ENCODE data around the gene ERBB2.
A peak's percentile ranks its signal among the peaks of the same experiment; 100 is the strongest.
"Not testable (repeated sequence)": the region's sequence is repeated elsewhere in the genome, so short reads cannot be mapped to it uniquely, and the experiment has no call there.

The ERBB2 gene

DNA sequence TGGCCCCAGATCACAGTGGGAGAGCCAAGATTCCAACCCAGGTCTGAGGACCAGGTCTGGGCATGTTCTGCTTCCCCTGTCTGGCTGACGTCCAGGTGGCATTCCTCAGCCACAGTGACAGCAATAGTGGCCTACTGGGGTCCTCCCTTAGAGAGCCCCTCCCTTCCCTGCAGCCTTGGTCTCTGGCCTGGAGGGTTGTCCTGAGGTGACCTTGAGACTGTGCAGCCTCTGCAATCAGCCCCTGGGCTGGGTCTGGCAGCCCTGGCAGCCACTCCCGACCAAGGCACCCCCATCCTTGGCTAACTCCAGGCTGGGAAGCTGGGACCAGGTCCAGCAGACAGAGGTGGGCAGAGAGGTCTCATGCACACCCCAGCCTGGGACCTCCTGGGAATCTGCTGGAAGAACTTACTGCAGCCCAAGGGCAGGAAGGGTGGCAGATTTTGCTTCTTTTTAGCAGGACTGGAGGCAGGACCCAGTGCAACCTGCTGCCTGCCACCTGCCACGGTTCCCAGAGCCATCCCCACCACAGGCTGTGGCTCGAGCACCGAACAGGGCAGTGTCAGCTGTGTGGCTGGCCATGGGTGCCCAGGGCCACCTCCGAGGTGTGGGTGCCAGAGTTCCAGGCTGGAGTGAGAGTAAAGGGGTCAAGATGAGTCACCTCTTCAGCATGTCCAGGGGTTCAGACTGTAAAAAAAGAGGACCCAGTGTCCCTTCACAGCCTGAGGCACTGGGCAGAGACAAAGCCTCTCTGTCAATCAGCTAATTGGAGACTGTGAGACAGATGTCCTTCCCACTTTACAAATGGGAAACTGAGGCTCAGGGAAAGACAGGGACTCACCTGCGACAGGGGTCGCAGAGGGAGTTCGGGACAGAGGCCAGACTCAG is 50.5 kb downstream of the ERBB2 start:
- no peak for DNase-seq

DNA sequence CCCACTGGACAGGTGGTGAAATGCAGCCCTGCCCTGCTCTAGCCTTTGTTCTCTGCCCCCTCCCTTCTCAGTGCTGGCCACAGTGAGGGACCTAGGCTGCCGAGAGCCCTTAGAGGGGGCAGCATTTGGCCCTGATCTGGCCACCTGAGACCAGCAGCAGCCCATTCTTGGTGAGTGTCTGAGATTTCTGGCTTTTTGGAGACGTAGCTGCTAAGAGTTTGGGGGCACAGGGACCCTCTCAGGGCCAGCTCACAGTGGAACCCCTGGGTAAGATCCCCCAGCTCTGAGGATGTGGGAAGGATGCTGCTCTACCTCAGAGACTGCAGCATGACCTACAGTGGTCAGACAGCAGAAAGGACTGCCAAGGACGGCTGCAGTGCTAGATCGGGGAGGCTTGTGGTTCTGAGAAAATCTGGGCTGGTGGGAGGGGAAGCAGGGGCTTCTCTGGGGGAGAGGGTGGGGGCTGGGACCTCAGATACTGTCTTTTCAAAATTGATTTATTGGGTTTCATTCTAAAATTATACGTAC is 51.2 kb downstream of the ERBB2 start:
- DNase-seq: no peak

DNA sequence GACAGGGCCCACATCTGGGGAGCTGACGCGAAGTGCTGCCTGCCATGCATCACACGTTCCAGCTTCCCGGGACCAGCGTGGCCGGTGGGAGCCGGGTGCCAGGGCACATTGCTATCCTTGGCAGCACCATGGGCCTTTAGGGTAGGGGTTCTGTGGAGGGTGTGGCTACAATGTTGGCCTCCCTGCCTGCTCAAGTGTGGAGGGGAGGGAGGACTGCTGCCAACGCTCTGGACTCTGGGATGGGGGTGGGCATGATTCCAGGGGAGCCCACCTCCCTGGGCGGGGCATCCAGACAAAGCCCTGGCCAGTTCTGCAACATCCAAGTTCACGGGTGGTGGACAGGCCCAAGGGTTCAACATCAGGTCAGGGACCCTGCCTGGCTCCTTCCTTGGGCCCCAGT is 51.8 kb downstream of the ERBB2 start:
- no peak for DNase-seq

DNA sequence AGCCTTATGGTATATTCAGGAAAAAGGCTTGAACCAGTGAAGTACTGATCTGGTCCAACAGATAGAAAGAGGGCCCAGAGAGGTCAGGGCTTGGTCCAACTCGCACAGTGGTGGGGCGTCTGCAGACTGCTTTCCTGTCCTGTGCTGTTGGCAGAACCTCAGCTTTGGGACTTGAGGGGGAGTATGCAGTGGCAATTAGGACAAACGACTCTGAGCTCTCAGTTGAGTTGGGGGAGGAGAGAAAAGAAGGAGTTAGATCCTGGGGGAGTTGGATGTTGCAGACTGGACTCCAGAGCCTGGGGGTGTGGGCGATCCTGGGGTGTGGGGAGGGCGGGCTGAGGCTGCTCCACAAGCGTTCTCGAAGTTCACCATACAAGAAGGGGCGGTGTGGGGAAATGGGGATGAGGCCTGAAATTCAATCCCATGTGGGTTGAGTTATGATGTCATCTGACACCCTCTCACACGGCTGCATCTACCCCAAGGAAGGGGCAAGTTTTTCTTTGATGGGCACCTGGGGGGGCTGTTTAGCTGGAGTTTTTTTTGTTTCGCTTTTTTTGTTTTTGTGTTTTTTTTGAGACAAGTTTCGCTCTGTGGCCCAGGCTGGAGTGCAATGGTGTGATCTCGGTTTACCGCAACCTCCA is 52.5 kb downstream of the ERBB2 start:
- DNase-seq: no peak

DNA sequence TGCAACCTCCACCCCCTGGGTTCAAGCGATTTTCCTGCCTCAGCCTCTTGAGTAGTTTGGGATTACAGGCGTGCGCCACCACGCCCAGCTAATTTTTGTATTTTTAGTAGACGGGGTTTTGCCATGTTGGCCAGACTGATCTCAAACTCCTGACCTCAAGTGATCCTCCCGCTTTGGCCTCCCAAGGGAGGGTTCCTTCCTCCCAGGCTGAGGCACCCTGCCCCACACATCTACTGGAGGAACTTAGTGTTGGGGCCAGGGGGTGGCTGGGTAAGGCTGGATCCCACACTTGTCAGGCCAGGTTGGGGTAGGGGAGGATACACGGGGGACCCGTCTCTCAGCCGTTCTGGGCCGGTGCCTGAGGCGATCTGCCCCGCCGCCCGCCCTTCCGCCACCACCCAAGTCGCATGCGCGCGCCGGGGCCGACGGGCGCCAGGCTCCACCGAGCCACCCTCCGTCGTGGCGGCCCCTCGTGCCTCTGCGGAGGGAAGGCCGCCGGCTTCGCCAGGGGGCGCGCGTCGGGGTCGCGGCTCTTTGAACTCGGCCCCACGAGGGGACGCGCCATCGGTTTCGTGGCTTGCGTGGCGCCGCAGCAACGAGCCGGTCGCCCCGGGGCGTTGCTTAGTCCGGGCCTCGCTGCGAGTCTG is 53.8 kb downstream of the ERBB2 start:
- DNase-seq: peak; percentile 59

DNA sequence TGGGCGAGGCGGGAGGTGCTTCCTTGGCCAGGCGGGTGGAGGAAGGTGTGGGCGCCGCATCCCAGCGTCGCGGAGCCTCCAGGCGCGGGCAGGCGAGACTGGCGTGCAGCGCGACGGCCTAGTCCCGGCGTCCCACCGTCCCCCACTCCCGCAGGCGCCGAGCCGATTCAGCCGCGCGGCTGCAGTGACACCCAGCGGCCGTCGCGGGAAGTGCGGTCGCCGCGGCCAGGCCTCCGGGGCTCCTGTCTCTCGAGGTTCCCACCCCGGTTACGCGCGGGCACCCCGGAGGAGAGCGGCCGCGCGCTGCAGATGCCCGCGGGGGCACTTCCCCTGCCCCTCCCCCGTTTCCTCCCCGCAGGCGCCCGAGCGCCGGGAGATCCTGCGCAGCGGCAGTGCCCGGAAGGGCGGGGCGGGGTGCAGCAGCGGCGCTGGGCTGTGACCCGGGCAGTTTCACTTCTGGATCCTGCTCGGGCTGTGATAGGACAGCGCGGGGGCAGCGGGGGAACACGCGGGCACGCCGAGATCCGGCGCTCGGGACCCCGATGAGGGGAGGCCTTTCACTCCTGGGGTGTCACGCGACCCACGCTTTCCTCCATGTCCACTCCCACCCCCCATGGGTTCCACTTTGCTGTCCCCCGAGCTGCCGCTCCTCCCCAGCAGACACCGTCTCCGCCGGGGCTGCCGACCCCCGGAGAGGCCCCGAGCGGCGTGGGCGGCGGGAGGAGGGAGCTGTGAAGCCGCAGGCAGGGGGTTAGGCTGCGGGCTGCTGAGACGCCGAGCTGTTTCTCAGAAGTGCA is 54.5 kb downstream of the ERBB2 start:
- peak; percentile 75 for DNase-seq

DNA sequence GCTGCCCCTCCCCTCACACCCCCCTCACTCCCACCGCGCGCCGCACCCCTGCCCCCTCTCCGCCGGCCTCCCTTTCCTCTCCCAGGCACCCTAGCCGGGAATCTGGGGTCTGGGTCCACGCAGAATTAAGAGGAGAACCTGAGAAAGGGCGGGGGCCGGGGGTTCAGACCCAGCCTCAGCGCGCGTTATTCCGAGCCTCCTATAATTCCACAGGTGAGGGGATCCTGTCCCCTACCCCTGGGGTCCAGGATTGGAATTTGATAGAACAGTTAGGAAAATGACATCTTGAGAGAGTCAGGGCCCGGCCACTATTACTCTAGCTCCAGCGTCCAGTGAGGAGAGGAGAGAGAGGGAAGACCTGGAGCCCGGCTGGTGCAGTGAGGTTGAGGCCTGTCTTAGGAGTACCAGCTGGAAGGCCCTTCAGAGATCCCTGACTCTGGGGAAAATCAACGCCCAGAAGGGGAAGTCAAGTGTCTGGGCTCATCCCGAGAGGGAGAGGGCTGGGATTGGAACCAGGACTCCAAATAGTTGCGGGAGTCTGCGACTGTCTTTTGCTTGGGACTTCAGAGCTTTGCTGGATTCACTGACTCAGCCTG is 55.2 kb downstream of the ERBB2 start:
- no peak for DNase-seq

DNA sequence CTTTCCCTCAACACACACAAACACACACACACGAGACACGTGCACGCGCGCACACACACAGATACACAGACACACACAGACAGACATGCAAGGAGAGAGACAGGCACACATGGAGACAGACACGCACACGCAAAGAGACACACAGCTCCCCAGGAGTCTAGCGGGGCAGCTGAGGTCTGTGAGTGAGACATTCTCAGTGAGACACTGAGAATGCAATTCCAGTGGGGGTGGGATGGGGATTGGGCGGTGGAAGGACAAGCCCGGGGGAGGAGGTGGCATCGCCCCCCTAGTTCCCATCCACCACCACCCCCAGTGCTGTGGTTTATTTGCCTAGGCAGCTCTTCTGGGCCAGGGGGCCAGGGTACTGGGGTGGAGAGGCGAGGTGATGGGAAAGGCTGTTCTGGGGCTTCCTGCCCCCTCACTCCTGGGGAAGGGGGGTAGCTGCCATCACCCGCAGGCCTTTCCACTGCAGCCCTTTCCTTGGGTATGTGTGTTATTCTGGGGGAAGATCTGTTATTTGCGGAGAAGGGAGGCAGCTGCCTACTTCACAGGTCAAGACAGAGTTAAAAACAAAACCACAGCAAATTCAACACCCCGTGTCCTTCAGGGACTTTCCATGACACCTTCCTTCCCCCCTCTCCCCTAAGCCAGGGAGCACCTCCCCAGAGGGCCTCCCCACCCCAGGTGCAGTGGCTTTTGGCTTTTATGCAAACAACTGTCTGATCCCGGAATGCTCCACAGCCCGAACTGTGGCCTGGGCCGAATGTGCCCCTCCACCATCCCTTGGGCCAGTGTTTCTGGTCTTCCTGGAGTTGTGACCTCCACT is 55.9 kb downstream of the ERBB2 start:
- no peak for DNase-seq

DNA sequence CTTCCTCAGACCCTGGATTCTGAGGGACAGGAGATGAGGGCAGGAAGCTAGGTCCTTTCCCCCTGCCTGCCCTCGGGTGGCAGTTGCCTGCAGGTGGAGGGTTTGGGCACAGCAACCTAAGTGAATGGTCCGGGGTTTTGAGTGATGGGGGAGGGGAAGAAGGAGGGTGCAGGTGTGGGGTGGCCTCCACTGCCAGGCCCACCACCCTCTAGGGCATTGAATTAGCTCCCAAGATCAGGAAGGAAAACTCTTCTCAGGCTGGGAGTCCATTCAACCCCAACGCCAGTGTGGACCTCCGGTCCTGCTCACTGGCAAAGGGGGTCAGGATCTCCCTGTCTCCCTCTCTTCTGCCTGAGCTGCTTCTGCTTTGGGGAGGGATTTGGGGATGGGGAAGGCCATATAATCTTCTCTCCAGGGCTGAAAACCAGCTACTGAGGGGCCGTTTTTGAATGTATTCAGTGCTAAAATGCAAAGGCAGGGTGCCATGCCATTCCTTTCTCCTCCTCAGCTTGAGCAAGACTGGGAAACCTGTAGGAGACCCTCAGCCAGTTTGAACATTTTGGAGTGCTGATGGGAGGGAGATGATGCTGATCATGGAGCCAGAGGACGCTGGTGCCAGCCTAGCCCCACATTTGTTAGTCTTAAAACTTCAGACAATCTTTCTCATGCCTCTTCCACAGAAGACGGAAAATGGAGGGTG is 56.7 kb downstream of the ERBB2 start:
- no peak for DNase-seq

DNA sequence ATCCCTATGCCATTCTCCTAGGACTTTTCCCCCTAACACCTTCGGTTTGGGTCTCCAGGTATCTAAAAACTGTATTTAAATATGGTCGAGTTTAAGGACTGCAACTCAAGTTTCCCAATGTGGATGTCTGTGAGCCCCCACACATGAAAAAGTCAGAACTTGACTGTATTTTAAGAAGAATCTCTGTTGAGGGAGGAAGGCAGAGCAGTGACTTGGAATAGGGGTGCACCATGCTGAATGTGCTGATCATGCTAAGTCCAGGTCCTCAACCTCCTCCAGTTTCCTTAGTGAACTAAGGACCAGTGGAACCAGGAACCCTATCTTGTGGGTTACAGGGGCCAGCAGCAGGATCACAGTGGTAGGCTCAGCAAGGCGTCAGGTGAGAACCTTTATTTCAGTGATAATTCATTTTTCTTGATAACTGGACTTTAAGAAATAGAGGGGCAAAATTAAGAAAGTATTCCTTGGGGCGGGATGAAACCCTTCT is 57.4 kb downstream of the ERBB2 start:
- DNase-seq: no peak

DNA sequence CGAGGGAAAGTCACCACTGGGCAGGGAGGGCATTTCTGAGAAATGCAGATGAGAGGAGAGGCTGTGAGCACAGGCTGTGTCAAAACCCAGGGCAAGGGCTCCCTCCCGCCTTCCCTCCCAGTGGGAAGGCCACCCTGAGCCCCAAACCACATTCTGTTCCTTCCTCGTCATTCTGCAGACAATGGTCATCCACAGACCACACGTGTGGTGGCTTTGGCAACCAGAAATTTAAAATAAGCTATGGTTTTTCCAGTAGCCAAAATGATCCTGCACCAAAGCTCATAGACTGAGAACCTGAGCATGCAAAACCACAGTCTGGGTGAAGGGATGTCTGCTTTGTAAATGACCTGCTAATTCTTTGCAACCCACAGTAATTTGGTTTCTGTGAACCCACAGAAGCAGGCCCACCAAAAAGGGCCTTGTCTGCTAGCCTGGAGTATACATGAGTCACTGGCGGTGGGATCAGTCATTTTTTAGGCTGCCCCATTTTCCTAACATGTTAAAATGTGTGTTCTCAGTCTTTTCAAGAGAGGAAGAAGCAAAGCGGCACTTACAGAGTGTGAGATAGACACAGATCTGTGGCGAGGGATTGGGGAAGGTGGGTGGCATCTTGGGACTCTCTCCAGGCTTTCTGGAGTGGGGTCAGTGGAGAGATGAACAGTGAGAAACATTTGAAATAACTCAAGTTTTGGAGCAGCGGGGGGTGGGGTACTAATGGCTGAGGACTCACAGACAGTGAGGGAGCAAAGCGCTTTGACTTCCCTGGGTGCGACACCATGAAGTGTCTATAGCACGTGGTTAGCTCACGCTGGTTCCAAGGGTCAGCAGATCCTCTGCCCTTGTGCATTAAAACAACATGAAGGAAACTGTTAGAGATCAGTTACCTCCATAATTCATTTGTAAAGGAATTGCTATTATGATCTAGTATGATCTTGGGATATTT is 58.3 kb downstream of the ERBB2 start:
- no peak for DNase-seq

DNA sequence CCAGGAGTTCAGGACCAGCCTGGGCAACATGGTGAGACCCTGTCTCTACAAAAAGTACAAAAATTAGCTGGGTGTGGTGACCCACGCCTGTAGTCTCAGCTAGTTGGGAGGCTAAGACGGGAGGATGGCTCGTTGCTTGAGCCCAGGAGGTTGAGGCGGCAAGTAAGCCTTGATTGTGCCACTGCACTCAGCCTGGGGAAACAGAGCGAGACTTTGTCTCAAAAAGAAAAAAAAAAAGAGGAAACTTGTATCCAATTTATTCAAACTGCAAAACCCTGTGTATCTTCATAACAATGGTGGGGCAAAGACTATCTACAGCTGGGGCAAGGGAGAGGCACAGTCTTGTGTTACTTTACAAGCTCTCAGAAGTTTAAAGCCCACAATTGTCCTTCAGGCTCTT is 59.3 kb downstream of the ERBB2 start:
- no peak for DNase-seq

DNA sequence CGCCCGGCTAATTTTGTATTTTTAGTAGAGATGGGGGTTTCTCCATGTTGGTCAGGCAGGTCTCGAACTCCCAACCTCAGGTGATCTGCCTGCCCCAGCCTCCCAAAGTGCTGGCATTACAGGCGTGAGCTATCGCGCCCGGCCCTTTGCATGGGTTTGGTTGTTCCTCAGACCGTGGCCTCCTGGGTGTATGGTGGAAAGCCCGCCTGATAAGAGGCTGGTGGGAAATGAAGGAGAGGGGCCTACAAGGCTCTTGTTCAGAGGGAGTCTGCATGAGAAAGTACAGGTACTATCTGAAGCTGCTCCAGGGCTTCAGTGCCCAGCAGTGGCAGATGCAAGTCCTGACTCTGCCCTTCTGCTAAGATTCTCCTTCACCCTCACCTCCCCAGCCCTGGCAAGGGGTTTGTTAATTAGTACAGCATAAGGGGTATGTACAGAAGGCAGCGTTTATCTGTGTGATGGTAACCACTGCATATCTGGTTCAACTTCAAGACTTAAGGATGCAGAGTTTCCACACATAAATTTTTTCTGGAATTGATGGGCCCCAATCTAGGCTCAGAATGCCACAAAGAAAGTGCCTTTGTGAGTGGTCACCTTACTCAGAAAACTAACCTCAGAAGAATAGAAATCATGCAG is 62.1 kb downstream of the ERBB2 start:
- no peak for DNase-seq

DNA sequence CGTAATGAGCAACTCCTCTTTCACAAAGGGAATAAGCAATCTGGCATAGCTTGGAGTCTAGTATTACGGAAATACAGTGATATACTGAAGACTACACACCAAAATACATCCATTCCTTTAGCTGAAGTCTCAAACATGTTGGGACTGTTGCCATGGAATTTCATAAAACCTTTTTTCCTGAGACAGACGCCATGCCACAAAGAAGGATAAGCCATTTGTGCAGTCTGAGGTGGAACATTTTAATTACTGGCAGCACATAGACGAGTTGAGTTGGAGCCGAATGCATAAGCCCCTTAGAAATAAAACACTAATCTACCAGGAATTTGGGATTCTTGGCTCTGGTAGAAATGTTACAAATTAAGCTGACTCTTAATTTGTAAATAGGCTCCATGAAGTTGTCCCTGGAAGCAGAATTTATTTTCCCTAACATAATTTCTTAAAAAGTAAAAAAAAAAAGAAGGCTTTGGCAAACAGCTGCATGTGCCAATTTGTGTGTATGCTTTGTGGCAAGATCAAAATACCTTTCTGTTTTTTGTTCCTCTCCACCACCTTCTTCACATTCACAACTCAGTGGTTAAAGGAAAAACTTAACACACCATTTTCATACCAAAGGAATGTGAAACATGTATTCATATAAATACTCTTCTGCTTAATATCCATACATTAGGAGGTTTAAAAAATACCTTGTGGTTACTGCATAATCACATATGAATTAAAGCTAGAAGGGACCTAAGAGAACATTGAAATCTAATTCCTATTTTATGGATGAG is 63.4 kb downstream of the ERBB2 start:
- no peak for DNase-seq

DNA sequence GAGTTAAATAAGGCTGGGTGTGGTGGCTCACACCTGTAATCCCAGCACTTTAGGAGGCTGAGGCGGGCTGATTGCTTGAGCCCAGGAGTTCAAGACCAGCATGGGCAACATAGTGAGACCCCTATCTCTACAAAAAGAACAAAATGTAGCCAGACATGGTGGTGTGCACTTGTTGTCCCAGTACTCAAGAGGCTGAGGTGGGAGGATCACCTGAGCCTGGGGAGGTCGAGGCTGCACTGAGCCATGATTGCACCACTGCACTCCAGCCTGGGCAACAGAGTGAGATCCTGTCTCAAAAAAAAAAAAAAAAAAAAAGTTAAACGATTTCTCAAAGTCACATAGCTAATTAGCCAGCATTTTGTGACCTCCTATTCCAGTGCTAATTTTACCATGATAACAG is 64.3 kb downstream of the ERBB2 start:
- not testable (repeated sequence) for DNase-seq

DNA sequence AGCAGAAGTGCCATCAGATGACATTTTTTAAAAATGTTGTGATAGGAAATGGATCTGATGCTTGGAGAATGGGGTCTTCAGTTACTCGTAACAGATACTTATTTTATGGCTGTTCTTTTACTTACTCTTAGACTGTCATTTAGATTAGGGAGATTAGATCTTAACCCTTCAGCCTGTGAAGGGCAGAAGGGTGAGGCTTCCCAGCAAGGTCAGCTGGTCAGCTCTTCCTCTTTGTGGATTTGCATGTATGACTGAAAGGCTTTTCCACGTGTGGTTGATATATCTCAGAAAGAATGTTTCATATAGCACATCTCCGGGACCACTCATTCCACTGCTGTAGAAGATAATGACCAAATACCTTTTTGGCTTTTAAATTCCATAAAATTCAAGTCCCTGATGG is 65.3 kb downstream of the ERBB2 start:
- no peak for DNase-seq

DNA sequence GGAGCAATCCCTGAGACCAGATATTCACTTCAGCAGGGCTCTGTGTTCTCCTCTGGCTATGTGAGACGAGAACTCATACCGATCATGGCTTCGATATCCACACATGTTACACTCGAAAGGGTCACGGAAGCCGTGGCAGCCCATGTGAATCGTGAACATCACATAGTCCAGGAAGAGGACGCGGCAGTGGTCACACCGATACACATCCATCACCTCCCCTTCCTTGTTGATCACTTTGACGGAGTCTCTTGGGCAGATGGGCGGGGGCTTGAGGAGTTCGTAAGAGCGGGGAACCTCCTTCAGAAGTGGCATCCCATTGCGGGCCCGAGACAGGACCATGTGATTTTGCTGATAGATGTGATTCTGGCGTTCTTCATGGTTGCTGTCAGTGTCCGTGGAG is 65.9 kb downstream of the ERBB2 start:
- DNase-seq: no peak

DNA sequence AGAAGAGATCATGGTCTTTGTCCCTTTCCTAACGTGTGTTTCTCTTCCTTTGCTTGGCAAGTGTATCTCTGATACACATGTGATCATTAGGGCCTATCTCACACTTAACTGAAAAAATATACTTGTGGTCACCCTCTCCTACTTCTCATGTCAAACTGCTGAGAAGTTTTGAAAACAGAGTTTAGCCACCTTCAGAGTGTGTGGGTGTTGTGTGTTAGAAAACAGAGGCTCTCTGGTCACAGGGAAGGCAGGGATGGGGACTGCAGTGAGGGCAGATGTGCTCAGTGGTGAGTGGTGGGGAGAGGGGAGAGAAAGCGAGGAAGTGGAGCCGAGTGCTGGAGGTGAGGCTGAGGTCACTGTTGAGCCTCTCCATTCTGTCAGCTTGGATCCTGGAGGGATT is 67.3 kb downstream of the ERBB2 start:
- DNase-seq: no peak

Measured in NCI-H2171 (cell line).